ENCODE results near the gene DIS3L2. TPM values are rescaled to one million over a fixed set of nuclear protein-coding genes. Genes with fewer than 3 reads are reported as not detected.

Gene DIS3L2
- total and polyA plus RNA-seq, 4 donors = 10.6 to 40.0 (median 21.8) TPM

DNA sequence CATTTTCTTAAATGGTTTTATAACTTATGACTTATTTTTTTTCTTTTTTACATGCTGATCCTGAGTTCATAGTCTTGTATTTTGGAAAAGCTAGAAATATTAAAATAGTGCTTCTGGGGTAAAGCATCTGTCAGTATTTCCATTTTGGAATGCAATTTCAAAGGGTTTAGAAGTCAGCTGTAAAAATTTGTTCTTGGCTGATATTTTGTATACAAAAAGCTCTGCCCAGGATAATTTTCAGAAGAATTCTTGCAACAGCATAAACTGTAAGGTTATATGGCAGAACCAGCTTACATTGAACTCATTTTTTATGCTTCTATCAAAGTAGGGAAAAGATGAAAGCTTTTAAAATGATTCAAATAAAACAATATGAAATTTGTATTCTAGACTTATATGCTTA lies 97.4 kb downstream of the DIS3L2 start:
- Histone ChIP-seq H3K27me3 (ENCODE audit: control insufficient read depth in 1 of 2, insufficient read depth in 2 of 2, low read length in 1 of 2) (no peaks in the 10 kb centered on the region), H3K27ac (ENCODE audit: low read depth in 1 of 2, low read length in 2 of 2) (no peak overlapping the region), H3K4me3 (ENCODE audit: low read length in 2 of 2) (no peak overlapping the region), H3K36me3 (ENCODE audit: control insufficient read depth in 1 of 2, insufficient read depth in 2 of 2, low read length in 1 of 2) (no peaks in the 10 kb centered on the region), H3K9me3 (ENCODE audit: control insufficient read depth, low read length) (no peaks in the 10 kb centered on the region), H3K4me1 (ENCODE audit: control insufficient read depth in 1 of 2, insufficient read depth in 2 of 2, low read length in 2 of 2) (no peaks in the 10 kb centered on the region)
- intact Hi-C loops (cut with DNase I) = no loop called here
- no peak for ATAC-seq (ENCODE audit: low FRiP score)
- no peak for DNase-seq

DNA sequence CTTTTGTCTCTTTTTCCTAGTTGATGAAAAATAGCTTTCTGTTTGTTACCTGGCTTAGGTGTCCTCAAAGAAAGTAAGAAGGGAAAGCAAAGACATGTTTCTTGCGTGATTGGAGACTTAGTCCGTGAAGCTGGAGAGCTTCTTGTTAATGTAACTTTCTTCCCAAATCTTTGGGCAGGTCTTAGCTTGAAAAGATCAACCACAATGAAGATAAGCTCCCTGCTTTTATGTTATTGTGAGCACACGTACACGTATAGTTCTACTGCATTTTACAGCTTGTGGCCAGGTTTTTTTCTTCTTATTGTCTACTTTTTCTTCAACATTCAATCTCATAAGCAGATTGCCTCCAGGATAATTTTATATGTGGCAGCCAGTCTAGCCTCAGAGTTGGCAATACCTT lies 99.8 kb downstream of the DIS3L2 start:
- Histone ChIP-seq H3K27ac (ENCODE audit: low read depth in 1 of 2, low read length in 2 of 2) (no peak overlapping the region), H3K27me3 (ENCODE audit: control insufficient read depth in 1 of 2, insufficient read depth in 2 of 2, low read length in 1 of 2) (no peaks in the 10 kb centered on the region), H3K9me3 (ENCODE audit: control insufficient read depth, low read length) (no peaks in the 10 kb centered on the region), H3K4me1 (ENCODE audit: control insufficient read depth in 1 of 2, insufficient read depth in 2 of 2, low read length in 2 of 2) (no peaks in the 10 kb centered on the region), H3K36me3 (ENCODE audit: control insufficient read depth in 1 of 2, insufficient read depth in 2 of 2, low read length in 1 of 2) (no peaks in the 10 kb centered on the region), H3K4me3 (ENCODE audit: low read length in 2 of 2) (no peak overlapping the region)
- intact Hi-C loops (cut with DNase I) = no loop called here
- 91 to 93% methylated on average over 4 of the region's 4 CpGs for WGBS, 2 donors
- ATAC-seq (ENCODE audit: low FRiP score) (no peak), DNase-seq (no peak)

DNA sequence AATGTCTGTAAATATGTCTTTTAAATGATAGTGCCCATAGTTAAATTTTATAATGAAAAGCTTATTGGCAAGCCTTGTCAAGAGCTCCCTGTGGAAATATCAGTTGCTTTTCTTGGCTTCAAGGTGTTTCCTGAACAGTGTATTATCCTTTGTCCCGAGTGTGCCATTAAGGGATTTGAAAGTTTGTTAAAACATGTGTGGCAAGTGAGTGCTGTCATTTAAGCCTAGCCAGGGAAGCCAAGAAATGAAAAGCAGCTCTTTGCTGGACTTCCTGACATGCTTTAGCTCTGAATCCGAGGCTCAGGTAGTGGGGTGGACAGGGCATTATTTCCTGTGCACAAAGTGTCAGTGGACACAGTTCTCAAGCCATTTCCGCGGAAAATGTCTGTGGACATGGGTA lies 111.5 kb downstream of the DIS3L2 start:
- Histone ChIP-seq H3K27ac (ENCODE audit: low read depth in 1 of 2, low read length in 2 of 2) (no peak overlapping the region), H3K4me3 (ENCODE audit: low read length in 2 of 2) (no peak overlapping the region), H3K9me3 (ENCODE audit: control insufficient read depth, low read length) (no peaks in the 10 kb centered on the region), H3K27me3 (ENCODE audit: control insufficient read depth in 1 of 2, insufficient read depth in 2 of 2, low read length in 1 of 2) (no peaks in the 10 kb centered on the region), H3K36me3 (ENCODE audit: control insufficient read depth in 1 of 2, insufficient read depth in 2 of 2, low read length in 1 of 2) (no peaks in the 10 kb centered on the region), H3K4me1 (ENCODE audit: control insufficient read depth in 1 of 2, insufficient read depth in 2 of 2, low read length in 2 of 2) (no peaks in the 10 kb centered on the region)
- no peak for ATAC-seq (ENCODE audit: low FRiP score)
- intact Hi-C loops (cut with DNase I) = no loop called here
- 40 to 42% methylated on average over 4 of the region's 4 CpGs for WGBS, 2 donors
- no peak for DNase-seq

DNA sequence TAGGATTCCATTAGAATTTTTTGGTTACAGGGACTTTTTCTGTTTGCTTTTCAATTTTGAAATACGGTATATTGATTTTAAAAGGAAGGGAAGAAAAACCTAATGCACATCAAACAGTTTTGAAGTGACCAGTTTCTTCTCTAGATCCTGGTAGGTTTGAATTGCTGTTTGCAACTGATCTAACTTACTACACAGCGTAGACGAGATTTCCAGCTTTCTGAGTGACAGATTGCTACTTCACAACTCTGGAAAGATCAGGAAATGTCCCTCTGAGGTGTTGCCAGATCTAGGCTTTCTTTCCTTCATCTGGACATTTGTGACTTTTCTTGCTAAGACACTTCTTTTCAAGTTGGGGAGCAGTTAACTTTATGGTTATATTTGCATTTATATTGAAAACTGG lies 112.2 kb downstream of the DIS3L2 start:
- ATAC-seq (ENCODE audit: low FRiP score) (no peak), DNase-seq (no peak)
- H3K9me3 ChIP-seq (ENCODE audit: control insufficient read depth, low read length) = no peaks in the 10 kb centered on the region
- no peak overlapping the region for H3K27ac ChIP-seq (ENCODE audit: low read depth in 1 of 2, low read length in 2 of 2)
- 82 to 92% methylated on average over 3 of the region's 3 CpGs for WGBS, 2 donors
- H3K27me3 ChIP-seq (ENCODE audit: control insufficient read depth in 1 of 2, insufficient read depth in 2 of 2, low read length in 1 of 2) = no peaks in the 10 kb centered on the region
- H3K4me1 ChIP-seq (ENCODE audit: control insufficient read depth in 1 of 2, insufficient read depth in 2 of 2, low read length in 2 of 2) = no peaks in the 10 kb centered on the region
- H3K4me3 ChIP-seq (ENCODE audit: low read length in 2 of 2) = no peak overlapping the region
- intact Hi-C loops (cut with DNase I) = no loop called here
- H3K36me3 ChIP-seq (ENCODE audit: control insufficient read depth in 1 of 2, insufficient read depth in 2 of 2, low read length in 1 of 2) = no peaks in the 10 kb centered on the region

DNA sequence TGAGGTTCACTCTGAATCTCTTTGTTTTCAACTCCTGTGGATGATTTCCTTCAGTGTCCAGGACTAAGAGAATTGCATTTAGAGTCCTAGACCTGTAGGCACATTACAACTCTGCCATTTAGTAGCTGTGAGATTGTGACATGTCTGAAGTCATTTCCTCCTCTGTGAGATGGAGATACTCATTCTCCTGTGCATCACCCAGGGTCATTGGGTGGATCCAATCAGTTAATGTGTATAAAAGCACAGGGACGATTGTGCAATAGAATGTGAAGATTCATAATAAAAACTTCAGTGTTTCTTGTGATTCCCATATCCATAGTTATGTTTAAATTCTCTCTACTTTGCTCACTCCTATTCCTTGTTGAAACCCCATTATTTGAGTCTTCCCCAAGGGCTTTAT lies 113.6 kb downstream of the DIS3L2 start:
- intact Hi-C loops (cut with DNase I) = no loop called here

DNA sequence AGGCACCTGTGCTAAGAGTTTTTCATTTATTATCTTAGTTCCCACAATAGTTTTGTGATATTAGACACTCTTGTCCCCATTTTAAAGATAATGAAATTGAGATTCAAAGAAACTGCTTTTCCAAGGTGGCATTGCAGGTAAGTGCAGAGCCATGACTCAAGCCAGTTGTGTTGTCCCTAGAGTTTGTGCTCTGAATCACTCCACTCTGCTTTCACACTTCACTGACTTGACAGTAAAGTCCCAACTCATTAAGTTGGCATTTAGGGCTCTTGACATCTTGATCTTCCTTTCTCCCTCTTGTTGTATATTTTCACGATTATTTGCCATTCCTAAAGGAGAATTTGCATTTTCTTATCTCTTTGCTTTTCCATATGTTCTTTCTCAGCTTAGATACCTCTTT lies 114.3 kb downstream of the DIS3L2 start:
- H3K4me3 ChIP-seq (ENCODE audit: low read length in 2 of 2) = no peak overlapping the region
- 96 to 97% methylated on average over 1 of the region's 1 CpG for WGBS, 2 donors
- H3K27me3 ChIP-seq (ENCODE audit: control insufficient read depth in 1 of 2, insufficient read depth in 2 of 2, low read length in 1 of 2) = no peaks in the 10 kb centered on the region
- H3K27ac ChIP-seq (ENCODE audit: low read depth in 1 of 2, low read length in 2 of 2) = no peak overlapping the region
- no peaks in the 10 kb centered on the region for H3K4me1 ChIP-seq (ENCODE audit: control insufficient read depth in 1 of 2, insufficient read depth in 2 of 2, low read length in 2 of 2)
- ATAC-seq (ENCODE audit: low FRiP score) (no peak), DNase-seq (no peak)
- H3K36me3 ChIP-seq (ENCODE audit: control insufficient read depth in 1 of 2, insufficient read depth in 2 of 2, low read length in 1 of 2) = no peaks in the 10 kb centered on the region
- intact Hi-C loops (cut with DNase I) = no loop called here
- no peaks in the 10 kb centered on the region for H3K9me3 ChIP-seq (ENCODE audit: control insufficient read depth, low read length)

More for the DNA sequence above, 113.6 kb downstream of the DIS3L2 start:
- Histone ChIP-seq H3K27ac (ENCODE audit: low read depth in 1 of 2, low read length in 2 of 2) (no peak overlapping the region), H3K27me3 (ENCODE audit: control insufficient read depth in 1 of 2, insufficient read depth in 2 of 2, low read length in 1 of 2) (no peaks in the 10 kb centered on the region), H3K36me3 (ENCODE audit: control insufficient read depth in 1 of 2, insufficient read depth in 2 of 2, low read length in 1 of 2) (no peaks in the 10 kb centered on the region), H3K9me3 (ENCODE audit: control insufficient read depth, low read length) (no peaks in the 10 kb centered on the region), H3K4me1 (ENCODE audit: control insufficient read depth in 1 of 2, insufficient read depth in 2 of 2, low read length in 2 of 2) (no peaks in the 10 kb centered on the region), H3K4me3 (ENCODE audit: low read length in 2 of 2) (no peak overlapping the region)
- no peak for DNase-seq
- WGBS, 2 donors = 91 to 94% methylated on average over 1 of the region's 1 CpG
- ATAC-seq (ENCODE audit: low FRiP score) = no peak

DNA sequence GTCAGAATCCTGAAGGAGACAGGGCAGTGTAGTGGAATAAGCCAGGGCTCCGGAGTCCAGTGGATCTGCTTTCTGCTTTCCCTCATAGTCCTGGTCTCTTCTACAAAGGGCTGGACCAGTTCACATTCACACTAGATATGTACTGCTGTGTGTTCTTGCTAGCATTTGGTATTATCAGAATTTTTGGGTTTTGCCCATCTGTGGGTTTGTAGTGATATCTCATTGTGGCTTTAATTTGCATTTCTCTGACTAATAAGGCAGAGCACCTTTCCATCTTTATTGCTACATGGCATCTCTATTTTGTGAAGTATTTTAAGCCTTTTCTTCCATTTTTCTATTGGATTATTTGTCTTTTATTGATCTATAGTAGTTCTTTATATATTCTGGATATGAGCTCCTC lies 114.8 kb downstream of the DIS3L2 start:
- no peaks in the 10 kb centered on the region for H3K4me1 ChIP-seq (ENCODE audit: control insufficient read depth in 1 of 2, insufficient read depth in 2 of 2, low read length in 2 of 2)
- no peaks in the 10 kb centered on the region for H3K36me3 ChIP-seq (ENCODE audit: control insufficient read depth in 1 of 2, insufficient read depth in 2 of 2, low read length in 1 of 2)
- H3K4me3 ChIP-seq (ENCODE audit: low read length in 2 of 2) = no peak overlapping the region
- ATAC-seq (ENCODE audit: low FRiP score) = no peak
- 97 to 99% methylated on average over 1 of the region's 1 CpG for whole genome bisulfite sequencing, 2 donors
- no peak for DNase-seq
- no peaks in the 10 kb centered on the region for H3K27me3 ChIP-seq (ENCODE audit: control insufficient read depth in 1 of 2, insufficient read depth in 2 of 2, low read length in 1 of 2)
- intact Hi-C loops (cut with DNase I) = no loop called here
- no peaks in the 10 kb centered on the region for H3K9me3 ChIP-seq (ENCODE audit: control insufficient read depth, low read length)
- no peak overlapping the region for H3K27ac ChIP-seq (ENCODE audit: low read depth in 1 of 2, low read length in 2 of 2)

DNA sequence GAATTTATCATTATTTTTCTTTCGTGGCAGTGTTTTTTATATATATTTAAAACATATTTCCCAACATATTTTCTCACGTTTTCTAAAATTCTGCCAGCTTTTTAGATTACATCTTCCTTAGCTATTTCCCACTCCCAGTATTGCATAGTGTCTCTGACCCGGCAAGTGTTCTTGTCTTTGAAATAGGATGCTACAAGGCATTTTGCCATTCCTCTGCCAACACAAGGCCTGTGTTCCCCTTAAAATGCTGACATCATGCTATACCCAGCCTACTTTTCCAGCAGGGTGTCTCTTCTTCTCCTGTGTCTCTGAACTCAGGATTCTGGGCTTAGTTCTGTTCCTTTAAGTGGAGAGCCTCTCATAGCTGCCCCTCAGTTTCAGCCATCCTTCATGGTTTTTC lies 115.2 kb downstream of the DIS3L2 start:
- intact Hi-C loops (cut with DNase I) = no loop called here
- Histone ChIP-seq H3K4me3 (ENCODE audit: low read length in 2 of 2) (no peak overlapping the region), H3K27ac (ENCODE audit: low read depth in 1 of 2, low read length in 2 of 2) (no peak overlapping the region), H3K9me3 (ENCODE audit: control insufficient read depth, low read length) (no peaks in the 10 kb centered on the region), H3K4me1 (ENCODE audit: control insufficient read depth in 1 of 2, insufficient read depth in 2 of 2, low read length in 2 of 2) (no peaks in the 10 kb centered on the region), H3K27me3 (ENCODE audit: control insufficient read depth in 1 of 2, insufficient read depth in 2 of 2, low read length in 1 of 2) (no peaks in the 10 kb centered on the region), H3K36me3 (ENCODE audit: control insufficient read depth in 1 of 2, insufficient read depth in 2 of 2, low read length in 1 of 2) (no peaks in the 10 kb centered on the region)
- 76 to 84% methylated on average over 3 of the region's 3 CpGs for WGBS, 2 donors
- no peak for ATAC-seq (ENCODE audit: low FRiP score)
- DNase-seq = no peak

DNA sequence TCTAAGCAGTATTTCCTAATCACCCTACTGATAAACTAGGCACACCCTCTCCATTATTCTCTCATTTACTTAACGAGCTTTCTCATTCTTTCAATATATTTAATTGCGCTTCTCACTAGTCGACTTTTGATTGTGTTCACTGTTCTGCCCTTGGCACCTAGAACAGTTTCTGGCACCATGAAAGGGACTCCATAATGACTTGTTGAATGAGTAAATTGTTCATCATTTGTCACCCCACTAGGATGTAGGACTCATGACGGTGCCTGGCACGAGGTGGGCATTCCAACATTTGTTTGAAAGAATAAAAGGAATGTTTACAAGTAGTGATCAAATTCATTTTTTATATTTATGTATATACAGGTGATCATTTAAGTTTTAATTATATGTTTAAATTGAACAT lies 123.7 kb downstream of the DIS3L2 start:
- DNase-seq (no peak), ATAC-seq (ENCODE audit: low FRiP score) (no peak)
- Histone ChIP-seq H3K27me3 (ENCODE audit: control insufficient read depth in 1 of 2, insufficient read depth in 2 of 2, low read length in 1 of 2) (no peaks in the 10 kb centered on the region), H3K9me3 (ENCODE audit: control insufficient read depth, low read length) (no peaks in the 10 kb centered on the region), H3K4me3 (ENCODE audit: low read length in 2 of 2) (no peak overlapping the region), H3K36me3 (ENCODE audit: control insufficient read depth in 1 of 2, insufficient read depth in 2 of 2, low read length in 1 of 2) (peaks cover 0 to 4% of the 10 kb centered on the region in 2 donors), H3K4me1 (ENCODE audit: control insufficient read depth in 1 of 2, insufficient read depth in 2 of 2, low read length in 2 of 2) (no peaks in the 10 kb centered on the region), H3K27ac (ENCODE audit: low read depth in 1 of 2, low read length in 2 of 2) (no peak overlapping the region)
- 69 to 75% methylated on average over 5 of the region's 5 CpGs for WGBS, 2 donors
- intact Hi-C loops (cut with DNase I) = no loop called here

Measured in aorta (tissue), 5 donors.